Omental fat pad (tissue), 4 donors: ENCODE measurements around the gene C19orf12. TPM values are rescaled to one million over a fixed set of nuclear protein-coding genes. Genes with fewer than 3 reads are reported as not detected.

Source experiments
- ATAC-seq: fragments of 150-250 bp; one replicate; pipeline ENCODE4 v1.9.1; 2016; ENCODE audit warnings: mild to moderate bottlenecking, moderate library complexity; ENCODE audit not compliant: low FRiP score
- DNase-seq: peaks from one replicate; pipeline ENCODE4 v3.0.0-alpha.2; 2019; ENCODE audit warnings: low spot score
- CTCF ChIP-seq, 3 donors: fragments of 450-650 bp; IDR thresholded peaks; one replicate each; pipeline ENCODE4 v1.5.1; 2016 to 2017; ENCODE audit warnings: antibody characterized with exemption in 3 of 3, mild to moderate bottlenecking in 3 of 3, moderate library complexity in 2 of 3
- total RNA-seq, 4 donors: library from RNA; depleted of rRNA; stranded (reverse); fragments of >200 nt; gene quantifications; one replicate each; pipeline ENCODE4 v1.1.0, GENCODE V29; 2016

The C19orf12 gene
- total RNA-seq, 4 donors from 2014 or later = 105 to 260 (median 142) TPM

GRCh38 chr19:29758863-29759262 lies 43.8 kb upstream of the C19orf12 start:
- ATAC-seq (no peak), DNase-seq (no peak)
- no peak for TF ChIP-seq CTCF (IDR thresholded peaks at IDR 0.05)

GRCh38 chr19:29757551-29757950 lies 42.5 kb upstream of the C19orf12 start:
- DNase-seq = no peak
- no peak for TF ChIP-seq CTCF (IDR thresholded peaks at IDR 0.05)
- ATAC-seq = no peak

GRCh38 chr19:29753934-29754305 lies 38.9 kb upstream of the C19orf12 start:
- no peak for DNase-seq
- no peak for TF ChIP-seq CTCF (IDR thresholded peaks at IDR 0.05)
- no peak for ATAC-seq

- DNase-seq (no peak), ATAC-seq (no peak)
- TF ChIP-seq CTCF (IDR thresholded peaks at IDR 0.05) = no peak
These were observed 38.3 kb upstream of the C19orf12 start for GRCh38 chr19:29753190-29753933.

- ATAC-seq = no peak
- no peak for DNase-seq
- no peak for TF ChIP-seq CTCF (IDR thresholded peaks at IDR 0.05)
These were observed 37.5 kb upstream of the C19orf12 start for GRCh38 chr19:29752450-29753025.

GRCh38 chr19:29751932-29752331 lies 36.9 kb upstream of the C19orf12 start:
- DNase-seq = no peak
- ATAC-seq = no peak
- TF ChIP-seq CTCF (IDR thresholded peaks at IDR 0.05) = no peak

- ATAC-seq = no peak
- no peak for DNase-seq
- no peak for TF ChIP-seq CTCF (IDR thresholded peaks at IDR 0.05)
These were observed 34.9 kb upstream of the C19orf12 start for GRCh38 chr19:29750001-29750400.
